H1 (cell line): Measurements from ENCODE around the gene PLCB4. TPM values are rescaled to one million over a fixed set of nuclear protein-coding genes. Genes with fewer than 3 reads are reported as not detected.

Source experiments
- CTCF ChIA-PET: fragments of 300-600 bp; sonication (Branson Sonifier 250); formaldehyde crosslinking; loops from one replicate; lab custom pipeline; 2021; ENCODE audit not compliant: partially characterized antibody; lab: Charles Lee
- POLR2A ChIA-PET: fragments of 300-600 bp; sonication (Branson Sonifier 250); formaldehyde crosslinking; loops from one replicate; lab custom pipeline; 2021; ENCODE audit warnings: inconsistent platforms; ENCODE audit not compliant: partially characterized antibody; lab: Charles Lee
- DNase-seq, 2 experiments: peaks; one replicate each; pipeline versions ENCODE4 v3.0.0 to v3.0.0-alpha.2; 2010 to 2022; ENCODE audit warnings: low spot score in 2 of 2, low read depth in 1 of 2, mixed read lengths in 1 of 2
- FAIRE-seq: peaks from 2 replicates; lab custom pipeline; 2011; peaks lifted over from hg19 to GRCh38; lab: Jason Lieb, UNC
- H2AFZ ChIP-seq: 2 replicates; pipeline ENCODE4 v1.8.1; 2012; ENCODE audit warnings: low read length, inconsistent platforms
- H2AK5ac ChIP-seq: 2 replicates; pipeline ENCODE4 v1.6.1; 2013; ENCODE audit warnings: low read depth, low read length
- H2BK120ac ChIP-seq: replicated peaks from 2 replicates; pipeline ENCODE3; 2013; ENCODE audit warnings: low read depth, low read length, inconsistent platforms
- H2BK12ac ChIP-seq: 2 replicates; pipeline ENCODE4 v1.6.1; 2013; ENCODE audit warnings: low read depth, low read length
- H2BK15ac ChIP-seq: 2 replicates; pipeline ENCODE4 v1.6.1; 2013; ENCODE audit warnings: low read length
- H2BK20ac ChIP-seq: 2 replicates; pipeline ENCODE4 v1.6.1; 2013; ENCODE audit warnings: low read length
- H2BK5ac ChIP-seq: 2 replicates; pipeline ENCODE4 v1.6.1; 2013; ENCODE audit warnings: low read depth, low read length
- H3K14ac ChIP-seq: 2 replicates; pipeline ENCODE4 v1.6.1; 2013; ENCODE audit warnings: inconsistent platforms; ENCODE audit not compliant: insufficient read length
- H3K18ac ChIP-seq: 2 replicates; pipeline ENCODE4 v1.6.1; 2013; ENCODE audit warnings: low read length; ENCODE audit errors: extremely low read depth
- H3K23ac ChIP-seq: 2 replicates; pipeline ENCODE4 v1.6.1; 2013; ENCODE audit warnings: inconsistent platforms; ENCODE audit not compliant: insufficient read length
- H3K23me2 ChIP-seq: 2 replicates; pipeline ENCODE4 v1.6.1; 2013; ENCODE audit warnings: low read depth, low read length
- H3K27ac ChIP-seq: 2 replicates; pipeline ENCODE4 v1.6.1; 2011; ENCODE audit warnings: low read depth, low read length, inconsistent platforms
- H3K27me3 ChIP-seq, 4 experiments: replicated peaks in 1 of 4; 1 replicate in 1 of 4; 2 replicates in 3 of 4; pipeline versions ENCODE4 v1.6.1 to v1.8.1; 2011 to 2013; ENCODE audit warnings: low read length in 3 of 4, mild to moderate bottlenecking in 3 of 4, inconsistent platforms in 2 of 4, mixed read lengths in 2 of 4, moderate library complexity in 1 of 4; ENCODE audit not compliant: control insufficient read depth in 3 of 4, insufficient read depth in 3 of 4; ENCODE audit errors: extremely low read depth in 1 of 4
- H3K36me3 ChIP-seq, 4 experiments: 2 replicates each; pipeline versions ENCODE4 v1.6.1 to v1.8.1; 2011 to 2013; ENCODE audit warnings: mild to moderate bottlenecking in 4 of 4, low read length in 3 of 4, moderate library complexity in 2 of 4, control low read depth in 1 of 4, inconsistent platforms in 1 of 4; ENCODE audit not compliant: insufficient read depth in 4 of 4, control insufficient read depth in 2 of 4
- H3K4ac ChIP-seq: replicated peaks from 2 replicates; pipeline ENCODE3; 2013; ENCODE audit warnings: low read length, low read depth, mixed read lengths, inconsistent platforms; ENCODE audit not compliant: insufficient read length
- H3K4me1 ChIP-seq, 4 experiments: replicated peaks in 1 of 4; 1 replicate in 1 of 4; 2 replicates in 3 of 4; pipeline versions ENCODE4 v1.6.1 to v1.8.1; 2011 to 2013; ENCODE audit warnings: low read length in 3 of 4, inconsistent platforms in 2 of 4, mixed read lengths in 1 of 4; ENCODE audit not compliant: insufficient read depth in 4 of 4, control insufficient read depth in 3 of 4
- H3K4me2 ChIP-seq, 2 experiments: 2 replicates each; pipeline versions ENCODE4 v1.6.1 to v1.8.1; 2011 to 2013; ENCODE audit warnings: low read depth in 2 of 2, low read length in 2 of 2, control low read depth in 1 of 2, inconsistent platforms in 1 of 2, mild to moderate bottlenecking in 1 of 2; ENCODE audit not compliant: insufficient read depth in 1 of 2
- H3K4me3 ChIP-seq, 4 experiments: fragments of 200-600, 300-600 bp in 1 of 4; sonication (generic), shearing (Covaris generic), sonication (Bioruptor Twin) in 1 of 4; 2 replicates each; pipeline versions ENCODE4 v1.5.1 to v1.8.1; 2011 to 2016; ENCODE audit warnings: low read length in 4 of 4, low read depth in 3 of 4, control low read depth in 2 of 4, inconsistent platforms in 2 of 4, mild to moderate bottlenecking in 2 of 4, mixed read lengths in 1 of 4, moderate library complexity in 1 of 4; ENCODE audit not compliant: insufficient read depth in 2 of 4; ENCODE audit errors: extremely low read depth in 1 of 4
- H3K56ac ChIP-seq: replicated peaks from 2 replicates; pipeline ENCODE3; 2013; ENCODE audit warnings: low read depth, mild to moderate bottlenecking, mixed read lengths, low read length, inconsistent platforms; ENCODE audit not compliant: insufficient read length
- H3K79me1 ChIP-seq: 2 replicates; pipeline ENCODE4 v1.6.1; 2013; ENCODE audit warnings: low read depth, low read length, control low read depth
- H3K79me2 ChIP-seq, 2 experiments: 2 replicates each; pipeline versions ENCODE4 v1.6.1 to v1.8.1; 2012 to 2013; ENCODE audit warnings: low read length in 2 of 2, mild to moderate bottlenecking in 2 of 2, inconsistent platforms in 1 of 2; ENCODE audit not compliant: insufficient read depth in 2 of 2, control insufficient read depth in 1 of 2
- H3K9ac ChIP-seq, 4 experiments: replicated peaks in 1 of 4; 1 replicate in 1 of 4; 2 replicates in 3 of 4; pipeline versions ENCODE4 v1.6.1 to v1.8.1; 2011 to 2013; ENCODE audit warnings: low read depth in 3 of 4, low read length in 3 of 4, control low read depth in 2 of 4, mild to moderate bottlenecking in 2 of 4, moderate library complexity in 2 of 4, inconsistent platforms in 1 of 4; ENCODE audit errors: extremely low read depth in 1 of 4
- H3K9me3 ChIP-seq, 2 experiments: 2 replicates each; pipeline versions ENCODE4 v1.6.1 to v1.8.1; 2012 to 2013; ENCODE audit warnings: mild to moderate bottlenecking in 2 of 2, moderate library complexity in 2 of 2, control low read depth in 1 of 2, inconsistent platforms in 1 of 2, low read depth in 1 of 2, low read length in 1 of 2, mixed read lengths in 1 of 2; ENCODE audit not compliant: insufficient read depth in 2 of 2
- H4K20me1 ChIP-seq, 2 experiments: replicated peaks in 1 of 2; 2 replicates each; pipeline versions ENCODE3 to v1.8.1; 2011 to 2013; ENCODE audit warnings: inconsistent platforms in 2 of 2, low read length in 2 of 2, mild to moderate bottlenecking in 1 of 2; ENCODE audit not compliant: insufficient read depth in 2 of 2, control insufficient read depth in 1 of 2
- H4K5ac ChIP-seq: 2 replicates; pipeline ENCODE4 v1.6.1; 2013; ENCODE audit warnings: low read length, low read depth, mixed read lengths, inconsistent platforms; ENCODE audit not compliant: insufficient read length
- H4K8ac ChIP-seq: 2 replicates; pipeline ENCODE4 v1.8.0; 2013; ENCODE audit warnings: mild to moderate bottlenecking, moderate library complexity, low read length, inconsistent platforms; ENCODE audit not compliant: insufficient read depth; ENCODE audit errors: extremely low read depth
- H4K91ac ChIP-seq: replicated peaks from 2 replicates; pipeline ENCODE3; 2013; ENCODE audit warnings: low read length, mixed read lengths, inconsistent platforms; ENCODE audit not compliant: insufficient read length
- CREB1 ChIP-seq: IDR thresholded peaks from 2 replicates; pipeline ENCODE4 v1.6.1; 2012; ENCODE audit warnings: inconsistent platforms
- MAFK ChIP-seq: IDR thresholded peaks from 2 replicates; pipeline ENCODE4 v1.6.1; 2012; ENCODE audit warnings: low read depth, mild to moderate bottlenecking, improper control_type of control experiment, low read length
- WGBS, 2 experiments: shearing (Covaris generic) in 1 of 2; methylation state at CpG; one replicate each; pipeline versions ENCODE4 v1.1.6 to v1.1.7; 2013 to 2015; ENCODE audit warnings: low lambda C conversion rate in 2 of 2, mixed read lengths in 2 of 2, inconsistent platforms in 1 of 2, low coverage in 1 of 2, missing lambda C conversion rate in 1 of 2; ENCODE audit not compliant: insufficient replicate concordance in 2 of 2, insufficient coverage in 1 of 2, insufficient read length in 1 of 2; ENCODE audit errors: extremely low coverage in 1 of 2, missing lambda C conversion rate in 1 of 2; 5-methylcytosine and 5-hydroxymethylcytosine counted together
- polyA plus RNA-seq, 7 experiments: library from polyadenylated mRNA; depleted of rRNA in 3 of 7; stranded (reverse) in 5 of 7; unstranded in 2 of 7; fragments of >200 nt in 5 of 7; fragments of 200-250 nt in 2 of 7; gene quantifications; 1 replicate in 5 of 7; 2 replicates in 1 of 7; 4 replicates in 1 of 7; pipeline versions ENCODE4 v1.2.1 to v1.2.3, GENCODE V29; 2011 to 2013; ENCODE audit warnings: missing spikeins in 2 of 7, mixed read lengths in 2 of 7
- total RNA-seq: library from RNA; stranded (reverse); fragmentation: NEBNext Ultra II Directional; extraction: Animal tissue kit (Norgen Biotek cat#: 25700); gene quantifications from 2 replicates; pipeline ENCODE4 v1.2.1, GENCODE V29; 2021

The PLCB4 gene
- total and polyA plus RNA-seq, 2 of the 8 experiments (the other 6 are each of a cell fraction or from before 2014, with no cell fraction given): 3.2 to 14.1 TPM

GRCh38 chr20:9081423-9081966, 12.6 kb downstream of the PLCB4 start:
- H4K8ac ChIP-seq: no peak overlapping the region
- FAIRE-seq (no peak), DNase-seq (no peak)
- no peak overlapping the region for H2BK120ac ChIP-seq
- no peak overlapping the region for H3K4me2 ChIP-seq
- no peak overlapping the region for H4K5ac ChIP-seq
- WGBS, 2 experiments: 63% methylated on average over 1 of the region's 1 CpG; no CpG with 5 or more reads in 1 of the 2 experiments
- H3K79me1 ChIP-seq: 0 out of 2 replicates have a peak, but pooled peaks cover 2% of the 10 kb centered on the region
- TF ChIP-seq MAFK: peak; percentile 36; the same call in 1 of the 2 replicates
- no peak for TF ChIP-seq CREB1
- no peak overlapping the region for H3K9ac ChIP-seq
- H3K23me2 ChIP-seq: no peaks in the 10 kb centered on the region
- H4K91ac ChIP-seq: no peak overlapping the region
- CTCF ChIA-PET: no interaction called here
- no peak overlapping the region for H3K4ac ChIP-seq
- no peak overlapping the region for H3K27ac ChIP-seq
- peaks cover 0 to 36% of the 10 kb centered on the region in 2 experiments; a peak in 2 of 4 replicates for H3K79me2 ChIP-seq
- no peak overlapping the region for H3K14ac ChIP-seq
- no peaks in the 10 kb centered on the region for H3K27me3 ChIP-seq
- no peak overlapping the region for H2AFZ ChIP-seq
- H2BK20ac ChIP-seq: no peak overlapping the region
- no peak overlapping the region for H3K18ac ChIP-seq
- peak overlapping the region; percentile 83; the same call in 1 of the 2 replicates for H2BK15ac ChIP-seq
- no peaks in the 10 kb centered on the region for H3K4me1 ChIP-seq
- no peak overlapping the region for H2BK5ac ChIP-seq
- POLR2A ChIA-PET: no interaction called here
- H3K23ac ChIP-seq: no peak overlapping the region
- H2AK5ac ChIP-seq: no peak overlapping the region
- H4K20me1 ChIP-seq: no peaks in the 10 kb centered on the region
- no peak overlapping the region for H3K4me3 ChIP-seq
- no peak overlapping the region for H2BK12ac ChIP-seq
- H3K9me3 ChIP-seq: no peaks in the 10 kb centered on the region
- no peaks in the 10 kb centered on the region for H3K36me3 ChIP-seq
- no peak overlapping the region for H3K56ac ChIP-seq
